Measurements from ENCODE around the gene PSMD7. TPM values are rescaled to one million over a fixed set of nuclear protein-coding genes. Genes with fewer than 3 reads are reported as not detected.

The PSMD7 gene
- total RNA-seq, 2 experiments from 2014 or later: 123 to 127 TPM

DNA sequence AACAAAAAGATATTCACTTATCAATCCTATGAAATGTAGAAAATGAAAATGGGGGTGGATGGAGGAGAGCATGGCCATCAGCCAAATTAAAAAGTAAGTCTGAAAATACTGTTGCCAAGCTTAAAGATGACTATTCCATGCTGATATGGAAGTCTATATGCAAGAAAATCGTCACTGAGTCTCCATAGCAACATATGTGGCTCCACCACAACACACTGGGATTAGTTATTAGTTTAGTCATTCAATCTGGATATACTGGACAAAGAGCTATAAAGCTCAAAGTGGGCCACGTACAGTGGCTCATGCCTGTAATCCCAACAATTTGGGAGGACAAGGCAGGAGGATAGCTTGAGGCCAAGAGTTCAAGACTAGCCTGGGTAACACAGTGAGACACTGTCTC is 24.7 kb upstream of the PSMD7 start:
- Mint-ChIP-seq H3K36me3 (ENCODE audit: low read depth) (no peaks in the 10 kb centered on the region), H3K27me3 (peaks cover 23% of the 10 kb centered on the region), H3K4me3 (no peak overlapping the region), H3K4me1 (ENCODE audit: low read depth) (no peaks in the 10 kb centered on the region), H3K27ac (no peak overlapping the region), H3K9me3 (no peaks in the 10 kb centered on the region)
- no peak for DNase-seq
- Histone ChIP-seq H3K36me3 (ENCODE audit: insufficient read depth, low read length) (no peaks in the 10 kb centered on the region), H3K27ac (ENCODE audit: low read depth in 1 of 2, low read length in 2 of 2) (no peak overlapping the region), H3K4me1 (ENCODE audit: insufficient read depth, low read length) (no peaks in the 10 kb centered on the region), H3K4me3 (ENCODE audit: low read length) (no peak overlapping the region), H3K9me3 (ENCODE audit: control insufficient read depth in 1 of 2, insufficient read depth in 1 of 2, low read length in 2 of 2) (no peaks in the 10 kb centered on the region), H3K27me3 (ENCODE audit: control insufficient read depth in 1 of 2, insufficient read depth in 2 of 2, low read length in 2 of 2) (peaks cover 4 to 12% of the 10 kb centered on the region in 2 experiments)
- POLR2A ChIA-PET: no interaction called here
- intact Hi-C loops (cut with DNase I, micrococcal nuclease): no loop called here
- TF ChIP-seq, protein P1, sequence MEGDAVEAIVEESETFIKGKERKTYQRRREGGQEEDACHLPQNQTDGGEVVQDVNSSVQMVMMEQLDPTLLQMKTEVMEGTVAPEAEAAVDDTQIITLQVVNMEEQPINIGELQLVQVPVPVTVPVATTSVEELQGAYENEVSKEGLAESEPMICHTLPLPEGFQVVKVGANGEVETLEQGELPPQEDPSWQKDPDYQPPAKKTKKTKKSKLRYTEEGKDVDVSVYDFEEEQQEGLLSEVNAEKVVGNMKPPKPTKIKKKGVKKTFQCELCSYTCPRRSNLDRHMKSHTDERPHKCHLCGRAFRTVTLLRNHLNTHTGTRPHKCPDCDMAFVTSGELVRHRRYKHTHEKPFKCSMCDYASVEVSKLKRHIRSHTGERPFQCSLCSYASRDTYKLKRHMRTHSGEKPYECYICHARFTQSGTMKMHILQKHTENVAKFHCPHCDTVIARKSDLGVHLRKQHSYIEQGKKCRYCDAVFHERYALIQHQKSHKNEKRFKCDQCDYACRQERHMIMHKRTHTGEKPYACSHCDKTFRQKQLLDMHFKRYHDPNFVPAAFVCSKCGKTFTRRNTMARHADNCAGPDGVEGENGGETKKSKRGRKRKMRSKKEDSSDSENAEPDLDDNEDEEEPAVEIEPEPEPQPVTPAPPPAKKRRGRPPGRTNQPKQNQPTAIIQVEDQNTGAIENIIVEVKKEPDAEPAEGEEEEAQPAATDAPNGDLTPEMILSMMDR (IDR thresholded peaks at IDR 0.05): no peak
- no peak for ATAC-seq (ENCODE audit: poor library complexity)
- CTCF ChIA-PET: no interaction called here

DNA sequence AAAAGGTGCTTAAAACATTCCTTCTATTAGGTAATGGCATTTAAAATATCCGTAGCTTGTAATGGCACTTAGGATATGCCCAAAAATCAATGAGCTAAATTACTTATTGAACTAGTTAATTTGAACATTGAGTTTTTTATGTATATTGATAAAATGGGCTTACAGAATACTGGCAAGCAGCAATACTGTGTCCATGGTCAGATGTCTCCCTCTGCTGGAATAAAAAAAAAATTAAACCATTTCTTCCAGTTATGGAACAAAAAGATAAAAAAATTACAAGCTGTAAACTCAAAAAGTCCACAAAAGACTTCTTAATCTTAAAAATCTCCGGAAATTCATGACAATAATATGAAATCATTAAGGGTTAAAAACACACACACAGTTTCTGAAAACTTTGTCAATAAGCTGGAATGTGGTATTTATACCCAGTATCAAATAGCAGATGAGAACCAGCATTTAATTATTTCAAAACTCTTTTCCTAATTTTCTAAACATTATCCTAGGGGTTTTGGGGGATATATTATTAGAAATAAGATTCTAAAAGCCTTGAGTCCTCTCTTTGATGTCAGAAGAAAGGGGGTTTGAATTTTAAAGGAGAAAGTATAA is 21.5 kb upstream of the PSMD7 start:
- Histone ChIP-seq H3K4me3 (ENCODE audit: low read length) (no peak overlapping the region), H3K27ac (ENCODE audit: low read depth in 1 of 2, low read length in 2 of 2) (no peak overlapping the region), H3K36me3 (ENCODE audit: insufficient read depth, low read length) (no peaks in the 10 kb centered on the region), H3K27me3 (ENCODE audit: control insufficient read depth in 1 of 2, insufficient read depth in 2 of 2, low read length in 2 of 2) (peaks cover 4 to 12% of the 10 kb centered on the region in 2 experiments), H3K9me3 (ENCODE audit: control insufficient read depth in 1 of 2, insufficient read depth in 1 of 2, low read length in 2 of 2) (peaks cover 5 to 9% of the 10 kb centered on the region in 2 experiments), H3K4me1 (ENCODE audit: insufficient read depth, low read length) (no peaks in the 10 kb centered on the region)
- H3K4me1 Mint-ChIP-seq (ENCODE audit: low read depth): no peaks in the 10 kb centered on the region
- ATAC-seq (ENCODE audit: poor library complexity) (no peak), DNase-seq (peak in 1 of 14 experiments; percentile 10)
- TF ChIP-seq, protein P1 (IDR thresholded peaks at IDR 0.05): peak; percentile 16
- ChIA-PET POLR2A (no interaction called here), CTCF (interaction anchor here (0.7 kb wide), 1 partner anchor 249 kb away, joined by 3 read pairs; no protein-coding TSS in a partner anchor)
- H3K36me3 Mint-ChIP-seq (ENCODE audit: low read depth): no peaks in the 10 kb centered on the region
- intact Hi-C loops (cut with DNase I, micrococcal nuclease): no loop called here
- peaks cover 3% of the 10 kb centered on the region for H3K9me3 Mint-ChIP-seq
- no peak overlapping the region for H3K27ac Mint-ChIP-seq
- H3K27me3 Mint-ChIP-seq: peaks cover 31% of the 10 kb centered on the region
- no peak overlapping the region for H3K4me3 Mint-ChIP-seq

DNA sequence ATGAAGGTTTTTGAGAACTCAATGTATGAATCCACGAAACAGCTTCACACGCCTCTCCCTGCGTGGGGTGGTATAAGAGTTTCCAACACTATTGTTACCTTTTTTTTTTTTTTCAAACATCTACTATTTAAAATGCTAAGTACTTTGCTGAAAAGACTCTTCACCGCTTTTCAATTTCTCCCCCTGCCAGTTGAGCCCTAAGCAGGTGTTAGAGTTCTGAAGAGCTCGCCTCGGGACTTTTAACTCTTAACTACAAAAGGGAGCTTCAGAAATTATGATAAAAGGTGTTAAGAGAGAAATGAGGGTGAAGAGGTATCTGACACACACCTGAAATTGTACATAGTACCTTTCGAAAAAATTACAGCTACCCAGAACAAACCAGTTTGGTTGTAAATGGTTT is 20.9 kb upstream of the PSMD7 start:
- TF ChIP-seq, protein P1 (IDR thresholded peaks at IDR 0.05): no peak
- Histone ChIP-seq H3K9me3 (ENCODE audit: control insufficient read depth in 1 of 2, insufficient read depth in 1 of 2, low read length in 2 of 2) (peaks cover 5 to 9% of the 10 kb centered on the region in 2 experiments), H3K4me3 (ENCODE audit: low read length) (no peak overlapping the region), H3K27me3 (ENCODE audit: control insufficient read depth in 1 of 2, insufficient read depth in 2 of 2, low read length in 2 of 2) (peaks cover 4 to 12% of the 10 kb centered on the region in 2 experiments), H3K27ac (ENCODE audit: low read depth in 1 of 2, low read length in 2 of 2) (no peak overlapping the region), H3K36me3 (ENCODE audit: insufficient read depth, low read length) (no peaks in the 10 kb centered on the region), H3K4me1 (ENCODE audit: insufficient read depth, low read length) (no peaks in the 10 kb centered on the region)
- DNase-seq (no peak), ATAC-seq (ENCODE audit: poor library complexity) (no peak)
- Mint-ChIP-seq H3K4me1 (ENCODE audit: low read depth) (no peaks in the 10 kb centered on the region), H3K9me3 (peaks cover 3% of the 10 kb centered on the region), H3K4me3 (no peak overlapping the region), H3K27me3 (peaks cover 31% of the 10 kb centered on the region), H3K27ac (no peak overlapping the region), H3K36me3 (ENCODE audit: low read depth) (no peaks in the 10 kb centered on the region)
- intact Hi-C loops (cut with DNase I, micrococcal nuclease): no loop called here
- CTCF ChIA-PET: interaction anchor here (0.7 kb wide), 1 partner anchor 249 kb away, joined by 3 read pairs; no protein-coding TSS in a partner anchor
- POLR2A ChIA-PET: no interaction called here
